GM23338 (cell line): ENCODE results near the gene WDR37. TPM values are rescaled to one million over a fixed set of nuclear protein-coding genes. Genes with fewer than 3 reads are reported as not detected.

Experiments
- ATAC-seq: fragments of 200-7000 bp; cut with Tn5 transposase; 3 replicates; pipeline ENCODE4 v1.9.1; 2020
- DNase-seq: peaks from one replicate; pipeline ENCODE4 v3.0.0-alpha.2; 2015; ENCODE audit warnings: low spot score
- H2AFZ ChIP-seq: fragments of 200-600 bp; sonication (generic); 2 replicates; pipeline ENCODE4 v1.8.0; 2016; ENCODE audit warnings: antibody characterized with exemption, mild to moderate bottlenecking, moderate library complexity
- H3F3A ChIP-seq: fragments of 200-600 bp; sonication (generic); replicated peaks from 2 replicates; pipeline ENCODE4 v1.8.0; 2017; ENCODE audit warnings: antibody characterized with exemption, mixed run types, low read depth
- H3K27ac ChIP-seq: fragments of 200-600 bp; sonication (generic); 2 replicates; pipeline ENCODE4 v1.6.1; 2016; ENCODE audit warnings: low read depth
- H3K27me3 ChIP-seq: fragments of 200-600 bp; sonication (generic); 2 replicates; pipeline ENCODE4 v1.8.0; 2016; ENCODE audit warnings: mild to moderate bottlenecking, mixed run types, moderate library complexity; ENCODE audit not compliant: insufficient read depth
- H3K36me3 ChIP-seq: fragments of 200-600 bp; sonication (generic); 2 replicates; pipeline ENCODE4 v1.8.0; 2016; ENCODE audit warnings: mild to moderate bottlenecking; ENCODE audit not compliant: insufficient read depth
- H3K4me1 ChIP-seq: fragments of 200-600 bp; sonication (generic); 2 replicates; pipeline ENCODE4 v1.8.0; 2016; ENCODE audit warnings: mild to moderate bottlenecking, moderate library complexity; ENCODE audit not compliant: insufficient read depth
- H3K4me2 ChIP-seq: fragments of 200-600 bp; sonication (generic); 2 replicates; pipeline ENCODE4 v1.7.1; 2017; ENCODE audit warnings: mixed run types
- H3K4me3 ChIP-seq: fragments of 200-600 bp; sonication (generic); 2 replicates; pipeline ENCODE4 v1.6.1; 2016; ENCODE audit warnings: mixed run types
- H3K79me2 ChIP-seq: fragments of 200-600 bp; sonication (generic); replicated peaks from 2 replicates; pipeline ENCODE4 v1.8.0; 2017; ENCODE audit warnings: mild to moderate bottlenecking; ENCODE audit not compliant: insufficient read depth
- H3K9me2 ChIP-seq: fragments of 200-600 bp; sonication (generic); 2 replicates; pipeline ENCODE4 v1.8.0; 2017; ENCODE audit not compliant: insufficient read depth
- H4K20me1 ChIP-seq: fragments of 200-600 bp; sonication (generic); replicated peaks from 2 replicates; pipeline ENCODE4 v1.8.0; 2017; ENCODE audit warnings: mild to moderate bottlenecking; ENCODE audit not compliant: insufficient read depth
- H3K27ac Mint-ChIP-seq: 2 replicates; pipeline ENCODE4 v1.8.0; 2020; ENCODE audit warnings: inconsistent platforms, mild to moderate bottlenecking, moderate library complexity, mixed read lengths
- H3K27me3 Mint-ChIP-seq: 3 replicates; pipeline ENCODE4 v1.8.0; 2022; ENCODE audit warnings: low read depth, mild to moderate bottlenecking, moderate library complexity, mixed read lengths, inconsistent platforms; ENCODE audit not compliant: insufficient read depth, poor library complexity
- H3K36me3 Mint-ChIP-seq: 3 replicates; pipeline ENCODE4 v1.8.0; 2021; ENCODE audit warnings: low read depth, mild to moderate bottlenecking, inconsistent platforms, moderate library complexity, mixed read lengths
- H3K4me1 Mint-ChIP-seq: 3 replicates; pipeline ENCODE4 v1.8.0; 2020; ENCODE audit warnings: mild to moderate bottlenecking, inconsistent platforms, mixed read lengths
- H3K4me3 Mint-ChIP-seq: 3 replicates; pipeline ENCODE4 v1.8.0; 2021; ENCODE audit warnings: moderate library complexity, mild to moderate bottlenecking, inconsistent platforms, mixed read lengths
- H3K9me3 Mint-ChIP-seq: 3 replicates; pipeline ENCODE4 v1.8.0; 2020; ENCODE audit warnings: moderate library complexity, mild to moderate bottlenecking, inconsistent platforms, mixed read lengths
- CTCF ChIP-seq, 2 experiments: fragments of 200-600 bp in 1 of 2; sonication (generic) in 1 of 2; conservative IDR thresholded peaks; 2 replicates each; pipeline versions ENCODE4 v1.5.1 to v1.6.1; 2016 to 2017; ENCODE audit warnings: antibody characterized with exemption in 2 of 2, low read depth in 2 of 2, mild to moderate bottlenecking in 2 of 2, moderate library complexity in 1 of 2
- ETS1 ChIP-seq: IDR thresholded peaks from 2 replicates; pipeline ENCODE4 v1.6.1; 2016; ENCODE audit warnings: antibody characterized with exemption
- EZH2 ChIP-seq: fragments of 200-600 bp; sonication (generic); IDR thresholded peaks from one replicate; pipeline ENCODE4 v1.8.0; 2017; ENCODE audit warnings: antibody characterized with exemption, mild to moderate bottlenecking, low read depth; ENCODE audit not compliant: unreplicated experiment
- EZH2phosphoT487 ChIP-seq: fragments of 200-600 bp; sonication (generic); IDR thresholded peaks from one replicate; pipeline ENCODE4 v1.8.1; 2018; ENCODE audit warnings: antibody characterized with exemption; ENCODE audit not compliant: unreplicated experiment
- JUNB ChIP-seq: IDR thresholded peaks from one replicate; pipeline ENCODE4 v1.6.1; 2016; ENCODE audit warnings: antibody characterized with exemption; ENCODE audit not compliant: unreplicated experiment
- NANOG ChIP-seq: IDR thresholded peaks from 2 replicates; pipeline ENCODE4 v1.6.1; 2016; ENCODE audit warnings: antibody characterized with exemption, borderline replicate concordance
- REST ChIP-seq: IDR thresholded peaks from one replicate; pipeline ENCODE4 v1.6.1; 2018; ENCODE audit warnings: antibody characterized with exemption; ENCODE audit not compliant: unreplicated experiment
- STAT1 ChIP-seq: IDR thresholded peaks from one replicate; pipeline ENCODE4 v1.6.1; 2016; ENCODE audit warnings: antibody characterized with exemption; ENCODE audit not compliant: unreplicated experiment
- polyA plus RNA-seq: library from polyadenylated mRNA; unstranded; fragments of >200 nt; fragmentation: Nextera tagmentation; extraction: Ambion mirVana; gene quantifications from 2 replicates; pipeline ENCODE4 v1.2.1, GENCODE V29; 2016
- total RNA-seq: library from RNA; depleted of rRNA; stranded (reverse); fragments of >200 nt; shearing (Covaris generic); gene quantifications from 2 replicates; pipeline ENCODE4 v1.2.3, GENCODE V29; 2014

WDR37 gene
- total and polyA plus RNA-seq, 2 experiments from 2014 or later, result 6.0 to 10.2 TPM

- H3K27me3 Mint-ChIP-seq, result peaks cover 7% of the 10 kb centered on the region
- no peaks in the 10 kb centered on the region for H3K4me1 ChIP-seq
- H3K4me3 Mint-ChIP-seq, result no peak overlapping the region
- no peaks in the 10 kb centered on the region for H3K36me3 ChIP-seq
- no peak for ATAC-seq
- no peak overlapping the region; the same call in 1 of the 2 replicates for H2AFZ ChIP-seq
- H3K27ac ChIP-seq, result no peak overlapping the region
- no peaks in the 10 kb centered on the region for H3K9me3 Mint-ChIP-seq
- no peak overlapping the region for H3K4me2 ChIP-seq
- no peak for TF ChIP-seq REST
- TF ChIP-seq NANOG, result no peak
- TF ChIP-seq CTCF (conservative IDR thresholded peaks at IDR 0.05; ENCODE audit: low read depth in 2 of 2), result no peak
- TF ChIP-seq JUNB, result no peak
- H4K20me1 ChIP-seq, result no peaks in the 10 kb centered on the region
- H3K36me3 Mint-ChIP-seq, result no peaks in the 10 kb centered on the region
- H3K9me2 ChIP-seq, result no peaks in the 10 kb centered on the region
- no peak overlapping the region for H3K4me3 ChIP-seq
- H3K4me1 Mint-ChIP-seq, result no peaks in the 10 kb centered on the region
- no peaks in the 10 kb centered on the region for H3K79me2 ChIP-seq
- no peak overlapping the region; the same call in 1 of the 2 replicates for H3K27ac Mint-ChIP-seq
- no peaks in the 10 kb centered on the region for H3K27me3 ChIP-seq
- H3F3A ChIP-seq, result no peaks in the 10 kb centered on the region; the same call in 1 of the 2 replicates
- DNase-seq, result no peak
Observed at GRCh38 chr10:1159131-1160061, 103.2 kb downstream of the WDR37 start.

- Histone ChIP-seq H2AFZ (no peak overlapping the region), H3K27ac (no peak overlapping the region), H3K36me3 (no peaks in the 10 kb centered on the region), H3K4me1 (no peaks in the 10 kb centered on the region), H3K4me2 (no peak overlapping the region), H4K20me1 (no peaks in the 10 kb centered on the region), H3K4me3 (no peak overlapping the region), H3F3A (no peaks in the 10 kb centered on the region; the same call in 1 of the 2 replicates), H3K27me3 (no peaks in the 10 kb centered on the region), H3K9me2 (peaks cover under 1% of the 10 kb centered on the region; the same call in 1 of the 2 replicates), H3K79me2 (no peaks in the 10 kb centered on the region)
- DNase-seq (no peak), ATAC-seq (no peak)
- H3K27me3 Mint-ChIP-seq, result peaks cover 9% of the 10 kb centered on the region
- no peak overlapping the region for H3K4me3 Mint-ChIP-seq
- no peaks in the 10 kb centered on the region for H3K4me1 Mint-ChIP-seq
- no peaks in the 10 kb centered on the region for H3K9me3 Mint-ChIP-seq
- H3K36me3 Mint-ChIP-seq, result no peaks in the 10 kb centered on the region
- H3K27ac Mint-ChIP-seq, result no peak overlapping the region
- no peak for TF ChIP-seq CTCF (conservative IDR thresholded peaks at IDR 0.05; ENCODE audit: low read depth in 2 of 2)
- TF ChIP-seq NANOG, result no peak
- TF ChIP-seq ETS1, result no peak
- TF ChIP-seq EZH2, result no peak
- TF ChIP-seq EZH2phosphoT487, result no peak
- TF ChIP-seq STAT1, result no peak
Observed at GRCh38 chr10:1160561-1161314, 104.6 kb downstream of the WDR37 start.
